BJ (cell line): ENCODE measurements around the gene ANO10. TPM values are rescaled to one million over a fixed set of nuclear protein-coding genes. Genes with fewer than 3 reads are reported as not detected.

Experiments
- CTCF ChIA-PET: fragments of 350-600 bp; formaldehyde crosslinking; extraction: SDS; loops from one replicate; lab custom pipeline; 2021; ENCODE audit warnings: antibody characterized with exemption, inconsistent platforms; lab: Yijun Ruan, JAX
- POLR2A ChIA-PET: fragments of 300-600 bp; sonication (Branson Sonifier 250); formaldehyde crosslinking; extraction: SDS; loops from one replicate; lab custom pipeline; 2021; ENCODE audit warnings: antibody characterized with exemption; lab: Charles Lee
- DNase-seq: peaks from one replicate; pipeline ENCODE4 v3.0.0-alpha.2; 2011; ENCODE audit warnings: low read depth
- H3K27me3 ChIP-seq: 2 replicates; pipeline ENCODE4 v1.6.0; 2011; ENCODE audit warnings: low read length; ENCODE audit not compliant: control insufficient read depth, insufficient read depth
- H3K36me3 ChIP-seq: 2 replicates; pipeline ENCODE4 v1.5.1; 2011; ENCODE audit warnings: low read length; ENCODE audit not compliant: control insufficient read depth, insufficient read depth
- H3K4me3 ChIP-seq: 2 replicates; pipeline ENCODE4 v1.5.1; 2011; ENCODE audit warnings: low read depth, mild to moderate bottlenecking, control low read depth, low read length
- polyA plus RNA-seq: library from polyadenylated mRNA; depleted of rRNA; stranded (reverse); fragments of >200 nt; gene quantifications from 2 replicates; pipeline ENCODE4 v1.2.3, GENCODE V29; 2011
- TF ChIP-seq, protein P1 (sequence below): IDR thresholded peaks from 2 replicates; pipeline ENCODE4 v1.5.1; 2011; ENCODE audit warnings: low read depth, mild to moderate bottlenecking, control low read depth, inconsistent platforms, low read length, moderate library complexity; ENCODE audit not compliant: insufficient read depth

Gene ANO10
- polyA plus RNA-seq, 1 experiment, result 36.6 TPM

DNA sequence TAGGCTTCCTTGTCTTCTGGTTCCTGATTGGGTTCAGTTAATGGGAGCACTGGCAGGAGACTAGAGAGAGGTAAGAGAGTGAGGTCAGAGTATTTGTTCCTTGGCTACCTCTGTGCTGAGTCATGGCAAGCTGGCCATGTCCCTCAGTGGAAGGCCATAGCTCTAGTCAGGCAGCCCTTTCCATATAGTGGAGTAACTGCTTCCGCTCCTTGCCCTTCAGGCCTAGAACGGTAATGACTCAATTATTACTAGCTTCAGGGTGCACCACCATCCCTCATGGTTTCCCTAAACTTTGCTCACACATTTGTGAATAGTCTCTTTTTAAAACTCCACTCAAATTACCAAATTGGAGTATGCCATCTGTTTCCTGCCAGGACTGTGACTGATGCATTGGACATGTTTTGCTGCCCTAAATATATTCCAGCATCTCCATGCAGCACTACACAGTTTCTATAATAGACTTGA, 10.5 kb upstream of the ANO10 start:
- TF ChIP-seq, protein P1, sequence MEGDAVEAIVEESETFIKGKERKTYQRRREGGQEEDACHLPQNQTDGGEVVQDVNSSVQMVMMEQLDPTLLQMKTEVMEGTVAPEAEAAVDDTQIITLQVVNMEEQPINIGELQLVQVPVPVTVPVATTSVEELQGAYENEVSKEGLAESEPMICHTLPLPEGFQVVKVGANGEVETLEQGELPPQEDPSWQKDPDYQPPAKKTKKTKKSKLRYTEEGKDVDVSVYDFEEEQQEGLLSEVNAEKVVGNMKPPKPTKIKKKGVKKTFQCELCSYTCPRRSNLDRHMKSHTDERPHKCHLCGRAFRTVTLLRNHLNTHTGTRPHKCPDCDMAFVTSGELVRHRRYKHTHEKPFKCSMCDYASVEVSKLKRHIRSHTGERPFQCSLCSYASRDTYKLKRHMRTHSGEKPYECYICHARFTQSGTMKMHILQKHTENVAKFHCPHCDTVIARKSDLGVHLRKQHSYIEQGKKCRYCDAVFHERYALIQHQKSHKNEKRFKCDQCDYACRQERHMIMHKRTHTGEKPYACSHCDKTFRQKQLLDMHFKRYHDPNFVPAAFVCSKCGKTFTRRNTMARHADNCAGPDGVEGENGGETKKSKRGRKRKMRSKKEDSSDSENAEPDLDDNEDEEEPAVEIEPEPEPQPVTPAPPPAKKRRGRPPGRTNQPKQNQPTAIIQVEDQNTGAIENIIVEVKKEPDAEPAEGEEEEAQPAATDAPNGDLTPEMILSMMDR, result no peak
- POLR2A ChIA-PET, result no interaction called here
- Histone ChIP-seq H3K27me3 (no peaks in the 10 kb centered on the region), H3K36me3 (no peaks in the 10 kb centered on the region), H3K4me3 (no peak overlapping the region)
- CTCF ChIA-PET, result interaction anchor here (1.4 kb wide), 1 partner anchor 9 kb away, joined by 4 read pairs; no protein-coding TSS in a partner anchor
- DNase-seq, result peak; percentile 52

GRCh38 chr3:43629741-43630140, 7.9 kb upstream of the ANO10 start:
- TF ChIP-seq, protein P1, result no peak
- Histone ChIP-seq H3K4me3 (no peak overlapping the region), H3K36me3 (no peaks in the 10 kb centered on the region), H3K27me3 (no peaks in the 10 kb centered on the region)
- ChIA-PET POLR2A (no interaction called here), CTCF (no interaction called here)
- no peak for DNase-seq

DNA sequence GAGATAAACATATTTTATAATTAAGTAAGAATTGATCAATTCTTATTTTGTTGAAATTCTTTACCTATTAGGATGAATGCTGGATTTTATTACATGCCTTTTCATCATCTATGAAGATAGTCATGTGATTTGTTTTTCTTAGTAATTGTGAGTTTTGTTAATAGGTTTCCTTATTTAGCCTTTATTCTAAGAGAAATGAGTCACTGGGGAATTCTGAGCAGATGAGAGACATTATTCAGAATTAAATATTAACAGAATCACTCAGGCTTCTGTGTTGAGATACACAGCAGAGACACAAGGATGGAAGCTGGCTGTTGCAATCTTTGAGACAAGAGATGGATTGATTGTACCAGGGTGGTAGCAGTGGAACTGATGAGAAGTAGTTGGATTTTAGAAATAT, 7.4 kb upstream of the ANO10 start:
- Histone ChIP-seq H3K4me3 (no peak overlapping the region), H3K27me3 (no peaks in the 10 kb centered on the region), H3K36me3 (no peaks in the 10 kb centered on the region)
- ChIA-PET POLR2A (no interaction called here), CTCF (no interaction called here)
- TF ChIP-seq, protein P1, result no peak
- DNase-seq, result peak; percentile 26

GRCh38 chr3:43627360-43627759, 5.5 kb upstream of the ANO10 start:
- TF ChIP-seq, protein P1, result no peak
- no peak for DNase-seq
- no peak overlapping the region for H3K4me3 ChIP-seq
- CTCF ChIA-PET, result no interaction called here
- POLR2A ChIA-PET, result no interaction called here
- H3K36me3 ChIP-seq, result no peaks in the 10 kb centered on the region
- H3K27me3 ChIP-seq, result no peaks in the 10 kb centered on the region

GRCh38 chr3:43624619-43625305, 3.0 kb upstream of the ANO10 start:
- Histone ChIP-seq H3K36me3 (no peaks in the 10 kb centered on the region), H3K27me3 (no peaks in the 10 kb centered on the region), H3K4me3 (no peak overlapping the region)
- DNase-seq, result no peak
- CTCF ChIA-PET, result no interaction called here
- POLR2A ChIA-PET, result no interaction called here
- TF ChIP-seq, protein P1, result no peak
